K562 (cell line): ENCODE data around the gene MACROD2. TPM values are rescaled to one million over a fixed set of nuclear protein-coding genes. Genes with fewer than 3 reads are reported as not detected.

Experiments used
- ATAC-seq: fragments of 200-7000 bp; cut with Tn5 transposase; 3 replicates; pipeline ENCODE4 v1.9.1; 2020; ENCODE audit warnings: moderate library complexity
- BruUV-seq: library from RNA; stranded (reverse); fragments of 400-500 nt; replicated peaks from 2 replicates; lab custom pipeline; 2021; lab: Mats Ljungman, UMichigan
- CTCF ChIA-PET: fragments of 300-600 bp; formaldehyde crosslinking; extraction: SDS; loops from one replicate; lab custom pipeline; 2021; ENCODE audit warnings: low intra/inter-chr PET ratio; lab: Yijun Ruan, JAX
- POLR2A ChIA-PET: fragments of 300-600, 350-650 bp; sonication (Branson Sonifier 250); formaldehyde crosslinking; extraction: SDS; loops from one replicate; lab custom pipeline; 2021; ENCODE audit warnings: antibody characterized with exemption, inconsistent platforms; lab: Yijun Ruan, JAX
- DNase-seq, 4 experiments: peaks; one replicate each; pipeline versions ENCODE4 v3.0.0 to v3.0.0-alpha.2; 2011 to 2018; ENCODE audit warnings: low spot score in 3 of 4, mixed read lengths in 3 of 4; ENCODE audit errors: extremely low read depth in 1 of 4
- FAIRE-seq: peaks from 2 replicates; lab custom pipeline; 2011; peaks lifted over from hg19 to GRCh38; lab: Jason Lieb, UNC
- H2AFZ ChIP-seq: 2 replicates; pipeline ENCODE4 v1.6.0; 2011; ENCODE audit warnings: low read depth, low read length, control low read depth, inconsistent platforms
- H3K27ac ChIP-seq: fragments of 200-600 bp; 3 replicates; pipeline ENCODE4 v1.8.0; 2011; ENCODE audit warnings: low read depth, mild to moderate bottlenecking, control low read depth, inconsistent platforms, low read length, moderate library complexity, mixed read lengths; ENCODE audit errors: extremely low read depth
- H3K27me3 ChIP-seq, 2 experiments: fragments of 300-600 bp in 1 of 2; 2 replicates in 1 of 2; 3 replicates in 1 of 2; pipeline versions ENCODE4 v1.6.0 to v1.8.0; 2011; ENCODE audit warnings: inconsistent platforms in 2 of 2, low read length in 2 of 2, mild to moderate bottlenecking in 1 of 2, mixed read lengths in 1 of 2, moderate library complexity in 1 of 2; ENCODE audit not compliant: control insufficient read depth in 2 of 2, insufficient read depth in 2 of 2
- H3K36me3 ChIP-seq: fragments of 300-600 bp; 3 replicates; pipeline ENCODE4 v1.8.0; 2011; ENCODE audit warnings: mild to moderate bottlenecking, low read length, inconsistent platforms; ENCODE audit not compliant: control insufficient read depth, insufficient read depth
- H3K4me1 ChIP-seq, 2 experiments: fragments of 200-600 bp in 1 of 2; replicated peaks in 1 of 2; 2 replicates in 1 of 2; 3 replicates in 1 of 2; pipeline versions ENCODE4 v1.5.1 to v1.8.0; 2011; ENCODE audit warnings: inconsistent platforms in 2 of 2, low read length in 2 of 2, mild to moderate bottlenecking in 1 of 2, mixed read lengths in 1 of 2, moderate library complexity in 1 of 2; ENCODE audit not compliant: control insufficient read depth in 2 of 2, insufficient read depth in 2 of 2
- H3K4me2 ChIP-seq: 2 replicates; pipeline ENCODE4 v1.6.1; 2011; ENCODE audit warnings: low read length, control low read depth, inconsistent platforms, mixed read lengths; ENCODE audit not compliant: insufficient read depth
- H3K4me3 ChIP-seq: fragments of 200-600 bp; sonication (generic), shearing (Covaris generic); 2 replicates; pipeline ENCODE4 v1.5.1; 2016; ENCODE audit warnings: control low read depth, inconsistent platforms
- H3K79me2 ChIP-seq: fragments of 200-600 bp; 3 replicates; pipeline ENCODE4 v1.8.0; 2011; ENCODE audit warnings: low read length, inconsistent platforms; ENCODE audit not compliant: control insufficient read depth, insufficient read depth
- H3K9ac ChIP-seq, 2 experiments: 2 replicates each; pipeline versions ENCODE4 v1.6.0 to v1.6.1; 2011; ENCODE audit warnings: low read depth in 2 of 2, low read length in 2 of 2, control low read depth in 1 of 2, inconsistent platforms in 1 of 2, mild to moderate bottlenecking in 1 of 2, mixed read lengths in 1 of 2; ENCODE audit not compliant: insufficient read depth in 1 of 2
- H3K9me1 ChIP-seq: one replicate; pipeline ENCODE4 v1.6.0; 2011; ENCODE audit warnings: inconsistent platforms, mild to moderate bottlenecking, low read length, moderate library complexity; ENCODE audit not compliant: control insufficient read depth, insufficient read depth
- H3K9me3 ChIP-seq: replicated peaks from 2 replicates; pipeline ENCODE4 v1.5.1; 2011; ENCODE audit warnings: low read depth, low read length, inconsistent platforms; ENCODE audit not compliant: control insufficient read depth, insufficient read depth
- H4K20me1 ChIP-seq: replicated peaks from 2 replicates; pipeline ENCODE4 v1.6.1; 2011; ENCODE audit warnings: low read length, inconsistent platforms, mixed read lengths; ENCODE audit not compliant: control insufficient read depth, insufficient read depth
- HBP1 ChIP-seq: fragments of 450-650 bp; formaldehyde crosslinking; IDR thresholded peaks from 2 replicates; pipeline ENCODE4 v1.4.0; 2022; ENCODE audit warnings: missing genetic modification characterization
- JUND ChIP-seq, 2 experiments: IDR thresholded peaks; 2 replicates in 1 of 2; 3 replicates in 1 of 2; pipeline ENCODE4 v1.6.1; 2011; ENCODE audit warnings: borderline replicate concordance in 2 of 2, low read depth in 2 of 2, low read length in 2 of 2, improper control_type of control experiment in 1 of 2, missing biosample characterization in 1 of 2, missing genetic modification characterization in 1 of 2, missing genetic modification reagents in 1 of 2
- NCOA4 ChIP-seq: fragments of 450-650 bp; IDR thresholded peaks from 2 replicates; pipeline ENCODE4 v1.6.1; 2018; ENCODE audit warnings: mild to moderate bottlenecking; ENCODE audit not compliant: partially characterized antibody
- PHF20 ChIP-seq: fragments of 450-650 bp; IDR thresholded peaks from 2 replicates; pipeline ENCODE4 v1.6.1; 2018; ENCODE audit not compliant: partially characterized antibody
- POLR2B ChIP-seq: fragments of 450-650 bp; IDR thresholded peaks from 2 replicates; pipeline ENCODE4 v1.6.1; 2018; ENCODE audit warnings: low read depth; ENCODE audit not compliant: partially characterized antibody
- STAG1 ChIP-seq: sonication (generic); formaldehyde crosslinking; IDR thresholded peaks from 2 replicates; pipeline ENCODE4 v1.5.0; 2020; ENCODE audit warnings: missing genetic modification reagents, borderline replicate concordance
- ZBTB7A ChIP-seq: IDR thresholded peaks from 2 replicates; pipeline ENCODE4 v1.6.1; 2011; ENCODE audit warnings: low read depth, mild to moderate bottlenecking, low read length, moderate library complexity, borderline replicate concordance; ENCODE audit not compliant: control insufficient read depth
- ZC3H4 ChIP-seq: sonication (generic); formaldehyde crosslinking; IDR thresholded peaks from 2 replicates; pipeline ENCODE4 v1.9.0; 2021; ENCODE audit warnings: missing genetic modification reagents, borderline replicate concordance
- ZNF124 ChIP-seq: sonication (generic); formaldehyde crosslinking; IDR thresholded peaks from 2 replicates; pipeline ENCODE4 v1.8.1; 2022; ENCODE audit warnings: missing genetic modification reagents
- WGBS: fragments of 100-300 bp; shearing (Covaris generic); methylation state at CpG from one replicate; pipeline ENCODE4 v1.1.6; 2016; ENCODE audit warnings: low coverage, mixed read lengths; ENCODE audit not compliant: insufficient coverage; ENCODE audit errors: missing lambda C conversion rate; 5-methylcytosine and 5-hydroxymethylcytosine counted together
- in situ Hi-C: fragments of 300-500 bp; cut with MboI; formaldehyde crosslinking; loops from 4 replicates; pipeline ENCODE4 v1.15.0; 2018; ENCODE audit warnings: inconsistent platforms, mixed read lengths
- intact Hi-C: fragments of 100-400 bp; cut with micrococcal nuclease; formaldehyde crosslinking; loops from 2 replicates; pipeline ENCODE4 v1.14.2; 2022
- polyA plus RNA-seq, 8 experiments: library from polyadenylated mRNA; depleted of rRNA in 4 of 8; stranded (reverse) in 5 of 8; unstranded in 3 of 8; fragments of >200 nt; fragmentation: Nextera tagmentation in 2 of 8; fragmentation: Illumina TruSeq in 1 of 8; extraction: Ambion mirVana in 2 of 8; extraction: Trizol in 1 of 8; gene quantifications; 2 replicates each; pipeline versions ENCODE4 v1.2.1 to v1.2.3, GENCODE V29; 2011 to 2014; ENCODE audit warnings: inconsistent platforms in 1 of 8, missing spikeins in 1 of 8
- total RNA-seq, 7 experiments: library from RNA; depleted of rRNA in 6 of 7; stranded (reverse); fragments of >200 nt in 6 of 7; fragmentation: Illumina TruSeq in 2 of 7; extraction: Trizol in 2 of 7; gene quantifications; 2 replicates each; pipeline versions ENCODE4 v1.2.1 to v1.2.3, GENCODE V29; 2011 to 2021; ENCODE audit warnings: low replicate concordance in 1 of 7

MACROD2 gene
- total and polyA plus RNA-seq, 9 of the 15 experiments (the other 6 are each of a cell fraction or from before 2014, with no cell fraction given), result not detected

DNA sequence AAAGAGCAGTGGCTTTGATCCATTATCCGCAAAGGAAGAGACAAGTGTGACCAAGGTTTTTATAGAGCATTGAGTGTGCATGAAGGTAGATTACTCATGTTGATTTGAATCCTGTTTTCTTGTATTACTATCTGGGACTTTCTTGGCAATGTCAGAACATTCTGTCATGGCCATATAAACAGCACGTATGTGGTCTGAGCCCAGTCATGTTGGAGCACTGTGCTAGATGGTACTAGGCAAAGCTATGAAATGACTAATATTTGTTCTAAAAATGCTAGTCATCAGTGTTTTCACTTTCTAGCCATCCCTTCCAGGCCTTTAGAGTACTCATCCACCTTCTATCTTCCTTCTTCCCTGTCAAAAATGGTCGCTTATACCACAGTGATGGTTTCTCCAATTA lies 620.7 kb downstream of the MACROD2 start:
- no peak for FAIRE-seq
- Histone ChIP-seq H3K9me3 (no peaks in the 10 kb centered on the region), H4K20me1 (no peaks in the 10 kb centered on the region), H3K27ac (no peak overlapping the region), H3K79me2 (no peaks in the 10 kb centered on the region), H3K4me2 (no peak overlapping the region), H3K4me1 (no peaks in the 10 kb centered on the region), H2AFZ (no peak overlapping the region), H3K4me3 (no peak overlapping the region), H3K9ac (no peak overlapping the region), H3K27me3 (no peaks in the 10 kb centered on the region), H3K9me1 (no peaks in the 10 kb centered on the region), H3K36me3 (no peaks in the 10 kb centered on the region)
- no peak for ATAC-seq
- ChIA-PET POLR2A (no interaction called here), CTCF (no interaction called here)
- in situ Hi-C loops (no loop called here), intact Hi-C loops (no loop called here)
- BruUV-seq, result no TSS peak
- TF ChIP-seq PHF20 (no peak), ZC3H4 (no peak), HBP1 (CRISPR knock-in tag) (no peak), STAG1 (CRISPR knock-in tag) (no peak), ZNF124 (CRISPR knock-in tag) (no peak), JUND (IDR thresholded peaks at IDR 0.05; ENCODE audit: borderline replicate concordance, low read depth, low read length) (no peak), JUND (tag; IDR thresholded peaks at IDR 0.05; ENCODE audit: borderline replicate concordance, low read depth, low read length) (no peak), NCOA4 (no peak), ZBTB7A (no peak), POLR2B (no peak)
- DNase-seq, result no peak
- WGBS, result 3% methylated on average over 3 of the region's 3 CpGs
